ENCODE results near the gene RALGAPA1.

DNA sequence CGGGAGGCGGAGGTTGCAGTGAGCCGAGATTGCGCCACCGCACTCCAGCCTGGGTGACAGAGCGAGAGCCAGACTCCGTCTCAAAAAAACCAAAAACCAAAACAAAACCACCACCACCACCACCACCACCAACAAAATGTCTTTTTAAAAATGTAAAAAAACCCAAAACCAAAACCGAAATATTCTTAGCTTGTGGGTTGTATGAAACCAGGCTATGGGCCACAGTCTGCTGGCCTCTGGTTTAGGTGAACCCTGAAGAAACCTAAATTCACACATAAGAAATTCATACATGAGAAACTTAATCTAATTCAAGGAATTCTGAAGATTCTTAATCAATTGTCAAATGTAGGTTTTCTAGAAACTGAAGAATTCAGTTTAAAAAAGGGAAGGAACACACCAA lies 237.5 kb downstream of the RALGAPA1 start:
- TF ChIP-seq SUZ12 (IDR thresholded peaks at IDR 0.05; ENCODE audit: extremely low read depth, insufficient read depth, insufficient read length), result no peak
- no peak for TF ChIP-seq YY1 (IDR thresholded peaks at IDR 0.05; ENCODE audit: insufficient read depth, insufficient read length)
